Mucosa of stomach (tissue), 1 donor: ENCODE measurements around the gene ARHGEF3.
A peak's percentile ranks its signal among the peaks of the same experiment; 100 is the strongest.
"Not testable (repeated sequence)": the region's sequence is repeated elsewhere in the genome, so short reads cannot be mapped to it uniquely, and the experiment has no call there.

Experiments used
- H3K27me3 ChIP-seq: one replicate; pipeline ENCODE4 v1.7.0; 2013; ENCODE audit warnings: mild to moderate bottlenecking, low read length; ENCODE audit not compliant: control insufficient read depth, insufficient read depth
- H3K36me3 ChIP-seq: one replicate; pipeline ENCODE4 v1.7.0; 2013; ENCODE audit warnings: low read length; ENCODE audit not compliant: control insufficient read depth, insufficient read depth
- H3K4me1 ChIP-seq: one replicate; pipeline ENCODE4 v1.7.0; 2013; ENCODE audit warnings: mild to moderate bottlenecking, low read length; ENCODE audit not compliant: control insufficient read depth, insufficient read depth
- H3K4me3 ChIP-seq: one replicate; pipeline ENCODE4 v1.7.0; 2013; ENCODE audit warnings: low read length
- H3K9ac ChIP-seq: one replicate; pipeline ENCODE4 v1.7.0; 2013; ENCODE audit warnings: mild to moderate bottlenecking, low read length, moderate library complexity
- H3K9me3 ChIP-seq: one replicate; pipeline ENCODE4 v1.7.0; 2013; ENCODE audit warnings: mild to moderate bottlenecking, low read length, moderate library complexity; ENCODE audit not compliant: control insufficient read depth
- donor health status: Pancreatic carcinoma.

The ARHGEF3 gene

DNA sequence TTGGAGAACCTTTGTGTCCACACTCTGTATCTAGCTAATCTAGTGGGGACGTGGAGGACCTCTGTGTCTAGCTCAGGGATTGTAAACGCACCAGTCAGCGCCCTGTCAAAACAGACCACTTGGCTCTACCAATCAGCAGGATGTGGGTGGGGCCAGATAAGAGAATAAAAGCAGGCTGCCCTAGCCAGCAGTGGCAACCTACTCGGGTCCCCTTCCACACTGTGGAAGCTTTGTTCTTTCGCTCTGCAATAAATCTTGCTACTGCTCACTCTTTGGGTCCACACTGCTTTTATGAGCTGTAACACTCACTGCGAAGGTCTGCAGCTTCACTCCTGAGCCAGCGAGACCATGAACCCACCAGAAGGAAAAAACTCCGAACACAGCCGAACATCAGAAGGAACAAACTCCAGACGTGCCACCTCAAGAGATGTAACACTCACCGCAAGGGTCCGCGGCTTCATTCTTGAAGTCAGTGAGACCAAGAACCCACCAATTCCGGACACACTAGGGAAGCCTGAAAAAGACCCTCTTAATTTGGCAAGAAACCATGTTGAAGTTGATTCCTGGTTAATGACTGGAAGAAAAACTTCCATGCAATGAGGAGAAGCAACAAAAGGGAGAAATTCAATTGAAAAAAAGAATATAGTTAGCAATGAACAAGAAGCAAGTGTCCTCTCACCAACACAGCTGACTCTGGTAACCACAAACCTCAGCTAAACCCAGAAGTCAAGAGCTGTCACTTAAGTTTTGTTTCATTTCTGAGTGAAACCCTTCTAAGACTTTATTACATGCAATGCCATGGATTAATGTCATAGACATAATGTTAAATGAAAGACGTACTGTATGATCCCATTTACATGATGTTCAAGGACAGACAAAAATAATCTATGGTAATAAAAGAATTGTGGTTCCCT lies 109.0 kb downstream of the ARHGEF3 start:
- not testable (repeated sequence) for H3K4me1 ChIP-seq

DNA sequence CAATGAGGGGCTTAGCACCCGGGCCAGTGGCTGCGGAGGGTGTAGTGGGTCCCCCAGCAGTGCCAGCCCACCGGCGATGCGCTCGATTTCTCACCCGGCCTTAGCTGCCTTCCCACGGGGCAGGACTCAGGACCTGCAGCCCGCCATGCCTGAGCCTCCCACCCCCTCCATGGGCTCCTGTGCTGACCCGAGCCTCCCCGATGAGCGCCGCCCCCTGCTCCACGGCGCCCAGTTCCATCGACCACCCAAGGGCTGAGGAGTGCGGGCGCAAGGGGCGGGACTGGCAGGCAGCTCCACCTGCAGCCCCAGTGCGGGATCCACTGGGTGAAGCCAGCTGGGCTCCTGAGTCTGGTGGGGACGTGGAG lies 109.8 kb downstream of the ARHGEF3 start:
- H3K4me1 ChIP-seq, H3K27me3 ChIP-seq, H3K9ac ChIP-seq, H3K4me3 ChIP-seq, H3K9me3 ChIP-seq, H3K36me3 ChIP-seq: not testable (repeated sequence)

More for the DNA sequence above, 109.0 kb downstream of the ARHGEF3 start:
- not testable (repeated sequence) for H3K9me3 ChIP-seq, H3K36me3 ChIP-seq, H3K4me3 ChIP-seq, H3K9ac ChIP-seq, H3K27me3 ChIP-seq

DNA sequence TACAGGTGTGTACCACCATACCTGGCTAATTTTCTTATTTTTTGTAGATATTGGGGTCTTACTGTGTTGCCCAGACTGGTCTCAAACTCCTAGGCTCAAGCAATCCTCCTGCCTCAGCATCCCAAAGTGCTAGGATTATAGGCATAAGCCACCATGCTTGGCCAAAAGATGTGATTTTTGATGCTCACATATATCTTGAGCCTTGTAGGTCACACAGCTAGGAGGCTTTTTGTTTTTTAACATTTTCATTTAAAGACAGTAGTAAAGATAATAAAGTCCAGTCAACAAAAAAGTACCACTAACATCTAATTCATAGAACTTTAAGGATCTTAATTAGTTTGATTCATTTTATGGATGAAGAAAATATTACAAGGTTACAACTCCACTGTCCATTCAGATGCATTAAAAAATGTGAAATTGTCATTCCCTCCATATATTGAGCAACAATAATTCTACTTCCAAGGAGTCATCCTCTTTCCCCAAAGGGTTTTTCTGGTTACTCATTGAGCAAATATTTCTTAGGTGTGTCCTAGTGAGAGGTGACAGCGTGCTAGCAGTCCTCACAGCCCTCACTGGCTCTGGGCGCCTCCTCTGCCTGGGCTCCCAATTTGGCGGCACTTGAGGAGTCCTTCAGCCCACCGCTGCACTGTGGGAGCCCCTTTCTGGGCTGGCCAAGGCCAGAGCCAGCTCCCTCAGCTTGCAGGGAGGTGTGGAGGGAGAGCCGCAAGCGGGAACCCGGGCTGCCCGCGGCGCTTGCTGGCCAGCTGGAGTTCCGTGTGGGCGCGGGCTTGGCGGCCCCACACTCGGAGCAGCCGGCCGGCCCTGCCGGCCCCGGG lies 110.4 kb downstream of the ARHGEF3 start:
- H3K27me3 ChIP-seq = no peaks in the 10 kb centered on the region
- no peaks in the 10 kb centered on the region for H3K36me3 ChIP-seq
- H3K9me3 ChIP-seq = no peaks in the 10 kb centered on the region
- no peak overlapping the region for H3K4me3 ChIP-seq
- no peak overlapping the region for H3K9ac ChIP-seq
- no peaks in the 10 kb centered on the region for H3K4me1 ChIP-seq

DNA sequence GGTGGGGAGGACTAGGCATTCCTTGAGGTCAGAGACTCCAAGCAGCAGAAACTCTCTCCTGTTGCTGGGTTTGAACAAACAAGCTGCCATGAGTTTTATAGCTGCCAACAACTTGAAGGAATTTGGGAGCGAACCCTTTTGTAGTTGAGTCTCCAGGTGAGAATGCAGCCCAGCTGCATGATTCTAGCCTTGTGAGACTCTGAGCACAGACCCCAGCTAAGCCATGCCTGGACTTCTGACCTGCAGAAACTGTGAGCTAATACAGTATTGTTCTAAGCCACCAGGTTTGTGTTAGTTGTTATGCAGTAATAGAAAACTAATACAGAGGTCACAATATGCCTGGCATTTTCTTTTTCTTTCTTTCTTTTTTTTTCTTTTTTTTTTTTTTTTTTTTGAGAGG lies 112.4 kb downstream of the ARHGEF3 start:
- no peaks in the 10 kb centered on the region for H3K4me1 ChIP-seq
- H3K36me3 ChIP-seq = no peaks in the 10 kb centered on the region
- H3K9ac ChIP-seq = no peak overlapping the region
- no peaks in the 10 kb centered on the region for H3K27me3 ChIP-seq
- H3K4me3 ChIP-seq = no peak overlapping the region
- no peaks in the 10 kb centered on the region for H3K9me3 ChIP-seq

DNA sequence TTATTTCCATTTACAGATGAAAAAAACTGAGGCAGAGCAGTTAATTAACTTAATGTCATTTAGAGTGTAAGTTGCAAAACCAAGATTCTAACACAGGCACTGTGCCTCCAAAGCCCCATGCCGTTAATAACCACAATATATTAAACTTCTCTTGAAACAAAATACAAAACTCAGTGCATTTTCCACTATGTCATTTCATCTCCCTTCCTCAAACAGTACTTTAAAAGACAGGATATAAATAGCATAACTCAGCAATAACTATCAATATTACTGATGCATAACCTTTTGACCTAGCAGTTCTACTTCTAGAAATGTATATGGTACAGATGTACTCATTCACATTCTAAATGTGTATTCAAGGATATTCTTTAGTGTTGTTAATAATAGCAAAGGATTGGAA lies 113.6 kb downstream of the ARHGEF3 start:
- H3K36me3 ChIP-seq = no peaks in the 10 kb centered on the region
- no peaks in the 10 kb centered on the region for H3K9me3 ChIP-seq
- no peak overlapping the region for H3K9ac ChIP-seq
- H3K27me3 ChIP-seq = no peaks in the 10 kb centered on the region
- H3K4me1 ChIP-seq = no peaks in the 10 kb centered on the region
- H3K4me3 ChIP-seq = no peak overlapping the region

DNA sequence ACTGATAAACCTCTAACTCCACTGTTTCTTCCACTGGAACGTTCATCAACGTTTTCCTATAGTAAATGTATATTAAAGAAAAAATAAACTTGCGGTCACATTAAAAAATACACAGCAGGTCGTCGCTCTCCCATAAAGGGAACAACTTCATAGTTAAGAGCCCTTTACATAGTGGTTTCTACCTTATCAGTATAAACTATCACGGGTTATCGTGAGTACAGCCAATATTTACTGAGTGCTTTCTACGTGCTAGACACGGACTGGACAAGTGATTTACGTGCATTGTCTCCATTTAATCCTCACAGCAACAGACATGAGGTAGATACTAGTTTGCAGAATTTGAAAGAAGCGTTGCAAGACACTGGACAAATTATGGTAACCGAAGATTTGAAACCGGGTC lies 117.7 kb downstream of the ARHGEF3 start:
- Histone ChIP-seq H3K36me3 (no peaks in the 10 kb centered on the region), H3K4me1 (no peaks in the 10 kb centered on the region), H3K9ac (no peak overlapping the region), H3K27me3 (no peaks in the 10 kb centered on the region), H3K9me3 (no peaks in the 10 kb centered on the region), H3K4me3 (no peak overlapping the region)

DNA sequence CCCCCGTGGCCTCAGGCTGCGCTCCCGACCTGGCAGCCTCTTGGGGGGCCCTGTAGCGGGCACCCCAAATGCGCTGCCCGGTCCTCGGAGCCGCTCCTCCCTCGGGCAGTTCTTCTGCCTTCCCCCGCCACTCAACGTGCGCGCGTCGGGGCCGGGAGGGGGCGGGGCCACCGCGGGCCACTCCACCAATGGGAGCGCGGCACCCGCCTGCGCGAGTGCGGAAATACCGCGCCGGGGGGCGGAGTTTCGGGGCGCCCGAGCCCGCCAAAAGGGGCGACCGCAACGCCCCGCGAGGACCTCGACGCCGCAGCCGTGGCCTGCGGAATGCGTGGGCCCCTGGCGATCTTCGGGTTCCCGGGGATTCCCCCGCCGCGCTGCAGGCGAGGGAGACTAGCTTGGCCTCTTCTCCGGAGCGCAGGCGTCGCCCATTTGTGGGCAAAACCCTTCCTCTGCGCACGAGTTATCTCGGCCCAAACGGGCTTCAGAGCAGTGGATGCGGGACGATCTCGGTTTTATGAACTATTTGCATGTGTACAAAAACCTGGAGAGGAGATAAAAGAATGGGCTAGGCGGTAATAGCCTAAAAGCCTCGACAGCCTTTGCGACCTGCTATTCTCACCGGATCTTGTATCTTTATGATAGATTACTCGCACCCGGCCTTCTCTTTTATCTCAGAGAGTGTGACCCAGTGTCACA lies 118.5 kb downstream of the ARHGEF3 start, which contains the start of gene TASOR:
Gene TASOR (minus strand): TSS at position 144 of the 696 bp plus-strand sequence. CDS start 259 bp downstream, outside the sequence.
- peak within 1 kb of the TSS; percentile 97 for H3K9ac ChIP-seq
- no peaks in the 10 kb centered on the region for H3K9me3 ChIP-seq
- no peaks in the 10 kb centered on the region for H3K4me1 ChIP-seq
- peak within 1 kb of the TSS; percentile 70 for H3K4me3 ChIP-seq
- H3K27me3 ChIP-seq = no peaks in the 10 kb centered on the region
- no peaks in the 10 kb centered on the region for H3K36me3 ChIP-seq

DNA sequence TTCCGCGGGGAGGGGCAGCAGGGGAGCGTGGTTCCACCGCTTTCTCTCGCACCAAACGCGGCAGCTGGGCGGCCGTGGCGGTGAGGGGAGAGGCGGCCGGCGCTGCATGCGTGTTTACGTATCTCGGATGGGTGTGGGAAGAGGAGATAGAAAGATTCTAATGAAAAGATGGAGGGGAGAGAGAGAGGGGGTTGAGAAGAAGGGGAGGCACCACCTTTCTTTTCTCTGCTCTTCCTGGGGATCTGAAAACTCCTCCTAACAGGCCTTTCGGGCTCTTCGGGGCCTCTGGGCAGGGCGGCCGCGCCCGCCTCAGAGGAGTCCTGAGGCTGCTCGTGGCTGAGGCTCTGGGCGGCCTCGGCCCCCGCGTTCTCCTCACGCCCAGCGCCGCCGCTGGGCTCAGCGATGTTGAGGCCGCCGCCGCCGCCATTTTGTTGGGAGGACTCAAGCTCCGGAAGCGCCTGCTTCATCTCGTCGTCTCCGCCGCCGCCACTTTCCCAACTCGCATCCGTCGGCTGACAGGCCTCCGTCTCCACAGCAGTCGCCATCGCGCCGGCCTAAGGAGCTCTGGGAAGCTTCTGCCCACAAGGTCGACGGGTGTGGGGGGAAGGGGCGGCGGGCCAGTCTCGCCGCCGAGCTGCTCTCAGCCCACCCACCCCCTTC lies 119.2 kb downstream of the ARHGEF3 start:
- Histone ChIP-seq H3K4me1 (no peaks in the 10 kb centered on the region), H3K9me3 (no peaks in the 10 kb centered on the region), H3K27me3 (no peaks in the 10 kb centered on the region), H3K36me3 (no peaks in the 10 kb centered on the region), H3K4me3 (peak overlapping the region; percentile 70), H3K9ac (peak overlapping the region; percentile 97)

DNA sequence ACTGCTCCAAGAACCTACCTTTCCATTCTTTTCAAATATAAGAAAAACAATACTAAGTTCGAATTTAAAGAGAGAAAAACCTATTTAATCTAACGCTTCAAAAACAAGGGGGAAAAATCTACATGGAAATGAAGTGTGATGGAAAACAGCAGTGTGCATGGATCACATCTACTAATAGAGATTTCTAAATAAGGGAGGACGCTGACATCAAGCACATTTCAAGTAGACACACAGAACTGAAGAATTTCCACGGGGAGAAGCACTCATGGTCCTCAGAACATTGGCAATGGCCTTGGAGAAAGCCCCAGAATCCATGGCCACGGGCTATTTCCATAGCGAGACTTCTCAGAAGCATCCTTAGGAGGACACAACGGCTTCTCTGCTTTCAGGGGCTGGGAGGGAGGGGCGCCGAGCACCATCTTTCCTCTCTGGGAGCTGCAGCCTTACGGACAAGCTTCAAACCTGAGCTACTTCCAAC lies 119.7 kb downstream of the ARHGEF3 start:
- Histone ChIP-seq H3K4me1 (no peaks in the 10 kb centered on the region), H3K36me3 (no peaks in the 10 kb centered on the region), H3K27me3 (no peaks in the 10 kb centered on the region), H3K4me3 (peak overlapping the region; percentile 70), H3K9me3 (no peaks in the 10 kb centered on the region), H3K9ac (peak overlapping the region; percentile 97)

DNA sequence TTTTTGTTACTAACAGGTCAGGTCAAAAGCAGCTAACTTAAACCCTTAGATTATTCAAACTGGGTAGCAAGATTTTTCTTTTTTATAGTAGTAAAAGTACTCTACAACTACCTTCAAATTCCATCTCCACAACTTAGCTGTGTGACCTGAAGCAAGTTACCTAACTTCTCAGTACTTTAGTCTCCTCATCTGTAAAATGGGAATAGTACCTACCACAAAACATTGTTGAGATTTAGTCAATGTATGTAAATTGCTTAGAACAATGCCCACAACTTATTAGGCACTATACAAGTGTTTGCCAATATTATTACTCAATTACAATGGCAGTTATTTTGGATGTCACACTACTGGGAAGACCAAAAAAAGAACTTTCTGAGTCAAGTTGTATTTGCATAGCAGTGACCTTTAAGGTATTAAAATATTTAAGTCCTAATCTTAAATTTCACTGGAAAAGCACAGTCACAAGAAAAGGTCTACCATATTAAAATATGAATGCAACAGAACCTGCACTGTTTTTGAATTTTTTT lies 121.6 kb downstream of the ARHGEF3 start:
- Histone ChIP-seq H3K36me3 (no peaks in the 10 kb centered on the region), H3K4me1 (no peaks in the 10 kb centered on the region), H3K4me3 (no peak overlapping the region), H3K27me3 (no peaks in the 10 kb centered on the region), H3K9ac (no peak overlapping the region), H3K9me3 (no peaks in the 10 kb centered on the region)
